ENCODE results near the gene AHNAK.
"Not testable (repeated sequence)": the region's sequence is repeated elsewhere in the genome, so short reads cannot be mapped to it uniquely, and the experiment has no call there.

Gene AHNAK

GRCh38 chr11:62546244-62546928, at the start of gene AHNAK:
Gene AHNAK, minus strand, starts transcription at chr11:62546806. Its CDS starts 10,708 bp downstream, at chr11:62536098.
- DNase-seq (ENCODE audit: low spot score), result no peak

GRCh38 chr11:62595124-62595523, 48.5 kb upstream of the AHNAK start:
- no peak for DNase-seq (ENCODE audit: low spot score)

GRCh38 chr11:62593434-62594044, 46.9 kb upstream of the AHNAK start:
- no peak for DNase-seq (ENCODE audit: low spot score)

GRCh38 chr11:62592989-62593421, 46.4 kb upstream of the AHNAK start:
- DNase-seq (ENCODE audit: low spot score), result no peak

- no peak for DNase-seq (ENCODE audit: low spot score)
These were observed 45.7 kb upstream of the AHNAK start for GRCh38 chr11:62592146-62592815.

GRCh38 chr11:62591448-62592145, 45.0 kb upstream of the AHNAK start, which contains the start of gene TUT1:
Gene TUT1, minus strand, starts transcription at chr11:62591523. Its CDS starts 38 bp downstream, at chr11:62591485.
- peak; percentile 96 for DNase-seq (ENCODE audit: low spot score)

- no peak for DNase-seq (ENCODE audit: low spot score)
These were observed 42.5 kb upstream of the AHNAK start for GRCh38 chr11:62588966-62589637.

- DNase-seq (ENCODE audit: low spot score), result not testable (repeated sequence)
These were observed 38.8 kb upstream of the AHNAK start for GRCh38 chr11:62585356-62585755.

- DNase-seq (ENCODE audit: low spot score), result not testable (repeated sequence)
These were observed 35.1 kb upstream of the AHNAK start for GRCh38 chr11:62581735-62582134.

GRCh38 chr11:62580959-62581715, 34.5 kb upstream of the AHNAK start:
- no peak for DNase-seq (ENCODE audit: low spot score)

GRCh38 chr11:62579252-62579651, 32.6 kb upstream of the AHNAK start:
- no peak for DNase-seq (ENCODE audit: low spot score)

- no peak for DNase-seq (ENCODE audit: low spot score)
These were observed 31.9 kb upstream of the AHNAK start for GRCh38 chr11:62578541-62578940.

- no peak for DNase-seq (ENCODE audit: low spot score)
These were observed 30.6 kb upstream of the AHNAK start for GRCh38 chr11:62577046-62577714.

GRCh38 chr11:62575837-62576236, 29.2 kb upstream of the AHNAK start:
- no peak for DNase-seq (ENCODE audit: low spot score)

- no peak for DNase-seq (ENCODE audit: low spot score)
These were observed 28.6 kb upstream of the AHNAK start for GRCh38 chr11:62575156-62575555.

GRCh38 chr11:62574363-62575071, 27.9 kb upstream of the AHNAK start:
- peak; percentile 22 for DNase-seq (ENCODE audit: low spot score)

GRCh38 chr11:62573592-62574362, 27.2 kb upstream of the AHNAK start, which contains the start of gene EEF1G:
Gene EEF1G, minus strand, starts transcription at chr11:62573891. Its CDS starts 49 bp downstream, at chr11:62573842.
- peak; percentile 99 for DNase-seq (ENCODE audit: low spot score)

GRCh38 chr11:62573006-62573591, 26.5 kb upstream of the AHNAK start:
- no peak for DNase-seq (ENCODE audit: low spot score)

GRCh38 chr11:62572431-62572830, 25.8 kb upstream of the AHNAK start:
- DNase-seq (ENCODE audit: low spot score), result no peak

Measured in COLO829 (cell line).